Natural killer cell (primary cell): Measurements from ENCODE around the gene USF2. TPM values are rescaled to one million over a fixed set of nuclear protein-coding genes. Genes with fewer than 3 reads are reported as not detected.

ENCODE experiments used
- ATAC-seq, 3 donors: fragments of 150-1000 bp in 2 of 3; fragments of 200-7000 bp in 1 of 3; cut with Tn5 transposase; 1 replicate in 1 of 3; 2 replicates in 2 of 3; pipeline ENCODE4 v1.10.0; 2021; ENCODE audit warnings: mild to moderate bottlenecking in 2 of 3, moderate library complexity in 2 of 3
- DNase-seq, 2 donors: peaks; one replicate each; pipeline versions ENCODE4 v3.0.0 to v3.0.0-alpha.2; 2013 to 2021; ENCODE audit warnings: mixed read lengths in 1 of 2
- H3K27ac ChIP-seq: one replicate; pipeline ENCODE4 v1.5.1; 2013; ENCODE audit warnings: mild to moderate bottlenecking, low read length
- H3K27me3 ChIP-seq: one replicate; pipeline ENCODE4 v1.6.1; 2013; ENCODE audit warnings: low read length; ENCODE audit not compliant: control insufficient read depth, insufficient read depth
- H3K36me3 ChIP-seq: one replicate; pipeline ENCODE4 v1.6.1; 2013; ENCODE audit warnings: low read length; ENCODE audit not compliant: control insufficient read depth, insufficient read depth
- H3K4me1 ChIP-seq: one replicate; pipeline ENCODE4 v1.6.1; 2013; ENCODE audit warnings: low read length; ENCODE audit not compliant: control insufficient read depth, insufficient read depth
- H3K4me3 ChIP-seq: one replicate; pipeline ENCODE4 v1.5.1; 2013; ENCODE audit warnings: low read length
- H3K9me3 ChIP-seq: one replicate; pipeline ENCODE4 v1.6.1; 2013; ENCODE audit warnings: low read length; ENCODE audit not compliant: control insufficient read depth, insufficient read depth
- H3K27ac Mint-ChIP-seq, 2 donors: one replicate each; pipeline ENCODE4 v1.8.0; 2022; ENCODE audit warnings: mild to moderate bottlenecking in 2 of 2, mixed read lengths in 2 of 2, moderate library complexity in 1 of 2
- H3K27me3 Mint-ChIP-seq, 2 donors: one replicate each; pipeline ENCODE4 v1.8.0; 2022; ENCODE audit warnings: low read depth in 2 of 2, mixed read lengths in 2 of 2
- H3K36me3 Mint-ChIP-seq: one replicate; pipeline ENCODE4 v1.8.0; 2022; ENCODE audit warnings: mixed read lengths
- H3K4me1 Mint-ChIP-seq, 2 donors: one replicate each; pipeline ENCODE4 v1.8.0; 2022; ENCODE audit warnings: mixed read lengths in 2 of 2
- H3K4me3 Mint-ChIP-seq: one replicate; pipeline ENCODE4 v1.8.0; 2022; ENCODE audit warnings: mild to moderate bottlenecking, moderate library complexity, mixed read lengths
- H3K9me3 Mint-ChIP-seq, 2 donors: one replicate each; pipeline ENCODE4 v1.8.0; 2022; ENCODE audit warnings: mixed read lengths in 2 of 2
- WGBS: methylation state at CpG from one replicate; pipeline ENCODE4 v1.1.7; 2013; ENCODE audit warnings: missing lambda C conversion rate; ENCODE audit not compliant: insufficient coverage; 5-methylcytosine and 5-hydroxymethylcytosine counted together
- intact Hi-C: fragments of 100-400 bp; cut with micrococcal nuclease; formaldehyde crosslinking; loops from one replicate; pipeline ENCODE4 v1.14.2; 2022
- total RNA-seq, 4 donors: library from RNA; stranded (reverse); fragments of 120-200 nt in 1 of 4; gene quantifications; one replicate each; pipeline versions ENCODE4 v1.2.3 to v1.2.4, GENCODE V29; 2013 to 2022
- TF ChIP-seq, protein P1 (sequence below): fragments of 200-600 bp; IDR thresholded peaks from one replicate; pipeline ENCODE4 v1.8.0; 2022; ENCODE audit warnings: antibody characterized with exemption

USF2 gene
- total RNA-seq, 3 donors from 2014 or later (not counting 1 experiment from before 2014, with no cell fraction given), result 243 to 253 (median 250) TPM

- H3K36me3 Mint-ChIP-seq, result no peaks in the 10 kb centered on the region
- TF ChIP-seq, protein P1, sequence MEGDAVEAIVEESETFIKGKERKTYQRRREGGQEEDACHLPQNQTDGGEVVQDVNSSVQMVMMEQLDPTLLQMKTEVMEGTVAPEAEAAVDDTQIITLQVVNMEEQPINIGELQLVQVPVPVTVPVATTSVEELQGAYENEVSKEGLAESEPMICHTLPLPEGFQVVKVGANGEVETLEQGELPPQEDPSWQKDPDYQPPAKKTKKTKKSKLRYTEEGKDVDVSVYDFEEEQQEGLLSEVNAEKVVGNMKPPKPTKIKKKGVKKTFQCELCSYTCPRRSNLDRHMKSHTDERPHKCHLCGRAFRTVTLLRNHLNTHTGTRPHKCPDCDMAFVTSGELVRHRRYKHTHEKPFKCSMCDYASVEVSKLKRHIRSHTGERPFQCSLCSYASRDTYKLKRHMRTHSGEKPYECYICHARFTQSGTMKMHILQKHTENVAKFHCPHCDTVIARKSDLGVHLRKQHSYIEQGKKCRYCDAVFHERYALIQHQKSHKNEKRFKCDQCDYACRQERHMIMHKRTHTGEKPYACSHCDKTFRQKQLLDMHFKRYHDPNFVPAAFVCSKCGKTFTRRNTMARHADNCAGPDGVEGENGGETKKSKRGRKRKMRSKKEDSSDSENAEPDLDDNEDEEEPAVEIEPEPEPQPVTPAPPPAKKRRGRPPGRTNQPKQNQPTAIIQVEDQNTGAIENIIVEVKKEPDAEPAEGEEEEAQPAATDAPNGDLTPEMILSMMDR, result no peak
- peak overlapping the region; percentile 85 for H3K4me3 Mint-ChIP-seq
- H3K4me3 ChIP-seq, result no peak overlapping the region
- DNase-seq, result no peak
- H3K27me3 ChIP-seq, result no peaks in the 10 kb centered on the region
- H3K27ac ChIP-seq, result peak overlapping the region; percentile 14
- peaks cover 25 to 36% of the 10 kb centered on the region in 2 donors for H3K4me1 Mint-ChIP-seq
- no peak for ATAC-seq
- no peaks in the 10 kb centered on the region for H3K9me3 Mint-ChIP-seq
- no peaks in the 10 kb centered on the region for H3K36me3 ChIP-seq
- peak overlapping the region; percentile 90 to 96 for H3K27ac Mint-ChIP-seq
- H3K27me3 Mint-ChIP-seq, result no peaks in the 10 kb centered on the region
- intact Hi-C loops, result loop anchor here (5.0 to 10.0 kb wide), 2 partner anchors 108 to 199 kb away; no protein-coding TSS in a partner anchor
- H3K4me1 ChIP-seq, result peaks cover 44% of the 10 kb centered on the region
- WGBS, result 58% methylated on average over 6 of the region's 6 CpGs
- no peaks in the 10 kb centered on the region for H3K9me3 ChIP-seq
Measured at GRCh38 chr19:35265126-35265899, 3.4 kb upstream of the USF2 start.

DNA sequence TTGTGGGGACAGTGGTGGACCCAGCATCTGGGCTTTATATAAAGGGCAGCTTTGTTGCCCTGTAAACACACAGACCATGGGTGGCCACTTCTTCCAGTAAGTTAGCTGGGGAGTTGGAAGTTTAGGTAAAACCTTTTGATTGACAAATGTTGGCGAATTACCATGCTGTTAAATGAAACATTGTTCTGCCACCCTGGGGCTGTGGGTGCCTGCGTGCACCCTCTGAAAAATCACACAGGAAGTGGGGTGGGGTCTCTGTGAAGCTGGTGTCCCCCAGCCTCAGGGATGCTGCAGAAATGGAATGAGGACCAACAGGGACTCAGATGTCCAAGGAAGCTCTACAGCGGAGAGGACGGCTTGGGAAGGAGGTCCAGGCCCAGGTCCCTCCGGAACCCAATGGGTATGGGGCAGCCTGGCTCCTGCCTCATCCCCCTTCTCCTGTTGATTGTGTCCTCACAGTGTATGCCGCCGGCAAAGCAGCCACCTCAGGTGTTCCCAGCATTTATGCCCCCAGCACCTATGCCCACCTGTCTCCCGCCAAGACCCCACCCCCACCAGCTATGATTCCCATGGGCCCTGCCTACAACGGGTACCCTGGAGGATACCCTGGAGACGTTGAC lies 2.8 kb upstream of the USF2 start:
- peaks cover 45% of the 10 kb centered on the region for H3K4me1 ChIP-seq

DNA sequence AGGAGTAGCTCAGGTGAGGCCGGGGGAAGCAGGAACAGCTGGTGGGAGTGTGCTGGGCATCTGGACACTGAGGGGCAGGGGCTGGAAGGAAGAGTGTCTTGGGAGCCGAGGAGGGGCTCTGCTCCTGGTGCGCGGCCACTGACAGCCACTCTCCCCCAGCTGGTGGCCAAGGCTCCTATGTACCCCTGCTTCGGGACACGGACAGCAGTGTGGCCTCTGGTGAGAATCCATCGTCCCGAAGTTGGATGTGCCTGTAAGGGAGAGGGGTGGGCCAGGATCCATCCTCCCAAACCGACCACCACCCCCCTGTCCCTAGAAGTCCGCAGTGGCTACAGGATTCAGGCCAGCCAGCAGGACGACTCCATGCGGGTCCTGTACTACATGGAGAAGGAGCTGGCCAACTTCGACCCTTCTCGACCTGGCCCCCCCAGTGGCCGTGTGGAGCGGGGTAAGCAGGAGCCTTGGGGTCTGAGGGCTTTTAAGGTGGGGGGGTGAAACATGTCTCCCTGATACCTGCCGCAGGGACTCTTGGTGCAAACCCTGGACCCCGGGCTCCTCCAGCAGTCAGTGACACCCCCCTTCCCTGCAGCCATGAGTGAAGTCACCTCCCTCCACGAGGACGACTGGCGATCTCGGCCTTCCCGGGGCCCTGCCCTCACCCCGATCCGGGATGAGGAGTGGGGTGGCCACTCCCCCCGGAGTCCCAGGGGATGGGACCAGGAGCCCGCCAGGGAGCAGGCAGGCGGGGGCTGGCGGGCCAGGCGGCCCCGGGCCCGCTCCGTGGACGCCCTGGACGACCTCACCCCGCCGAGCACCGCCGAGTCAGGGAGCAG lies 2.0 kb upstream of the USF2 start:
- H3K36me3 ChIP-seq, result peaks cover 14% of the 10 kb centered on the region
- 42% methylated on average over 37 of the region's 39 CpGs for WGBS
- Mint-ChIP-seq H3K36me3 (no peaks in the 10 kb centered on the region), H3K27ac (peak overlapping the region; percentile 90 to 96), H3K9me3 (no peaks in the 10 kb centered on the region), H3K4me3 (peak overlapping the region; percentile 97), H3K27me3 (no peaks in the 10 kb centered on the region), H3K4me1 (peaks cover 27 to 43% of the 10 kb centered on the region in 2 donors)
- H3K4me1 ChIP-seq, result peaks cover 53% of the 10 kb centered on the region
- ATAC-seq (no peak), DNase-seq (peak in 1 of 2 donors; percentile 32)
- peak overlapping the region; percentile 88 for H3K4me3 ChIP-seq
- TF ChIP-seq, protein P1, result no peak
- H3K27me3 ChIP-seq, result no peaks in the 10 kb centered on the region
- peak overlapping the region; percentile 93 for H3K27ac ChIP-seq
- intact Hi-C loops, result loop anchor here (1.0 to 10.0 kb wide), 4 partner anchors 56 to 198 kb away; partner anchors contain the start of gene FXYD7
- no peaks in the 10 kb centered on the region for H3K9me3 ChIP-seq

More for the DNA sequence above, 2.8 kb upstream of the USF2 start:
- no peak for DNase-seq
- no peaks in the 10 kb centered on the region for H3K27me3 Mint-ChIP-seq
- H3K27me3 ChIP-seq, result no peaks in the 10 kb centered on the region
- no peaks in the 10 kb centered on the region for H3K9me3 Mint-ChIP-seq
- intact Hi-C loops, result loop anchor here (2.0 to 10.0 kb wide), 3 partner anchors 55 to 199 kb away; no protein-coding TSS in a partner anchor
- peak overlapping the region; percentile 90 to 96 for H3K27ac Mint-ChIP-seq
- ATAC-seq, result no peak
- H3K27ac ChIP-seq, result peak overlapping the region; percentile 14
- 75% methylated on average over 10 of the region's 10 CpGs for WGBS
- H3K9me3 ChIP-seq, result no peaks in the 10 kb centered on the region
- no peak overlapping the region for H3K4me3 ChIP-seq
- H3K36me3 ChIP-seq, result peaks cover 7% of the 10 kb centered on the region
- peak overlapping the region; percentile 85 for H3K4me3 Mint-ChIP-seq
- peaks cover 29 to 42% of the 10 kb centered on the region in 2 donors for H3K4me1 Mint-ChIP-seq
- TF ChIP-seq, protein P1, result no peak
- no peaks in the 10 kb centered on the region for H3K36me3 Mint-ChIP-seq
